Type B pancreatic cell (in vitro differentiated cells): ENCODE measurements around the gene ODF4. TPM values are rescaled to one million over a fixed set of nuclear protein-coding genes. Genes with fewer than 3 reads are reported as not detected.

Experiments
- DNase-seq: peaks from one replicate; pipeline ENCODE4 v3.0.0; 2021; ENCODE audit warnings: mixed read lengths; ENCODE audit not compliant: unreplicated experiment; ENCODE audit errors: extremely low spot score
- H3K27ac Mint-ChIP-seq: 2 replicates; pipeline ENCODE4 v1.8.0; 2021; ENCODE audit warnings: mild to moderate bottlenecking, mixed read lengths
- H3K27me3 Mint-ChIP-seq: 2 replicates; pipeline ENCODE4 v1.8.0; 2021; ENCODE audit warnings: mixed read lengths
- H3K36me3 Mint-ChIP-seq: 2 replicates; pipeline ENCODE4 v1.8.0; 2021; ENCODE audit warnings: mixed read lengths
- H3K4me1 Mint-ChIP-seq: one replicate; pipeline ENCODE4 v1.8.0; 2021; ENCODE audit warnings: mixed read lengths; ENCODE audit not compliant: unreplicated experiment
- H3K4me3 Mint-ChIP-seq: 2 replicates; pipeline ENCODE4 v1.8.0; 2021; ENCODE audit warnings: mild to moderate bottlenecking, mixed read lengths
- H3K9me3 Mint-ChIP-seq: 2 replicates; pipeline ENCODE4 v1.8.0; 2021; ENCODE audit warnings: mixed read lengths
- CTCF ChIP-seq: fragments of 200-600 bp; sonication (generic); conservative IDR thresholded peaks from 2 replicates; pipeline ENCODE4 v1.5.0; 2021; ENCODE audit warnings: antibody characterized with exemption, mild to moderate bottlenecking
- total RNA-seq: library from RNA; stranded (reverse); gene quantifications from 2 replicates; pipeline ENCODE4 v1.2.1, GENCODE V29; 2021; ENCODE audit warnings: low replicate concordance

ODF4 gene
- total RNA-seq, 1 donor from 2014 or later, result not detected

- H3K36me3 Mint-ChIP-seq, result peaks cover 35% of the 10 kb centered on the region
- DNase-seq, result no peak
- H3K4me1 Mint-ChIP-seq, result peaks cover 29% of the 10 kb centered on the region
- no peaks in the 10 kb centered on the region for H3K27me3 Mint-ChIP-seq
- TF ChIP-seq CTCF, result no peak
- no peaks in the 10 kb centered on the region for H3K9me3 Mint-ChIP-seq
- H3K4me3 Mint-ChIP-seq, result peak overlapping the region; percentile 96
- H3K27ac Mint-ChIP-seq, result no peak overlapping the region
These were observed 40.4 kb downstream of the ODF4 start for GRCh38 chr17:8380049-8380448.

GRCh38 chr17:8382052-8382879, 42.6 kb downstream of the ODF4 start:
- no peak for DNase-seq
- H3K9me3 Mint-ChIP-seq, result no peaks in the 10 kb centered on the region
- peak overlapping the region; percentile 98 for H3K27ac Mint-ChIP-seq
- H3K36me3 Mint-ChIP-seq, result peaks cover 28% of the 10 kb centered on the region
- H3K4me1 Mint-ChIP-seq, result peaks cover 32% of the 10 kb centered on the region
- no peak for TF ChIP-seq CTCF
- H3K4me3 Mint-ChIP-seq, result peak overlapping the region; percentile 96
- H3K27me3 Mint-ChIP-seq, result no peaks in the 10 kb centered on the region

GRCh38 chr17:8382880-8383142, 43.2 kb downstream of the ODF4 start:
- no peak for DNase-seq
- no peak for TF ChIP-seq CTCF
- Mint-ChIP-seq H3K9me3 (no peaks in the 10 kb centered on the region), H3K27me3 (no peaks in the 10 kb centered on the region), H3K36me3 (peaks cover 24% of the 10 kb centered on the region), H3K27ac (peak overlapping the region; percentile 98), H3K4me3 (peak overlapping the region; percentile 96), H3K4me1 (peaks cover 29% of the 10 kb centered on the region)

- peak within 1 kb of the TSS; percentile 96 for H3K4me3 Mint-ChIP-seq
- peak; percentile 94 for DNase-seq
- H3K4me1 Mint-ChIP-seq, result peaks cover 29% of the 10 kb centered on the region
- H3K27me3 Mint-ChIP-seq, result no peaks in the 10 kb centered on the region
- peak within 1 kb of the TSS; percentile 98 for H3K27ac Mint-ChIP-seq
- peak; percentile 99 for TF ChIP-seq CTCF
- H3K9me3 Mint-ChIP-seq, result no peaks in the 10 kb centered on the region
- H3K36me3 Mint-ChIP-seq, result peaks cover 24% of the 10 kb centered on the region
These were observed 43.6 kb downstream of the ODF4 start, which contains the start of gene RPL26 for GRCh38 chr17:8383143-8383822. TSS of gene RPL26 (minus strand) at chr17:8383193. CDS start at chr17:8382310, 883 bp downstream.

GRCh38 chr17:8384801-8385378, 45.2 kb downstream of the ODF4 start:
- Mint-ChIP-seq H3K9me3 (no peaks in the 10 kb centered on the region), H3K4me3 (peak overlapping the region; percentile 96), H3K27ac (peak overlapping the region; percentile 96), H3K27me3 (no peaks in the 10 kb centered on the region), H3K4me1 (peaks cover 19% of the 10 kb centered on the region), H3K36me3 (peaks cover 18% of the 10 kb centered on the region)
- TF ChIP-seq CTCF, result no peak
- no peak for DNase-seq
